ENCODE data around the gene WSCD2. TPM values are rescaled to one million over a fixed set of nuclear protein-coding genes. Genes with fewer than 3 reads are reported as not detected.

WSCD2 gene
- total RNA-seq, 1 donor from 2014 or later, result not detected

GRCh38 chr12:108166505-108166904 is 37.4 kb downstream of the WSCD2 start:
- DNase-seq (ENCODE audit: low read depth), result no peak
- Histone ChIP-seq H3K4me3 (ENCODE audit: low read depth, low read length) (no peak overlapping the region), H3K36me3 (ENCODE audit: control insufficient read depth, insufficient read depth, low read length) (no peaks in the 10 kb centered on the region), H3K27me3 (ENCODE audit: control insufficient read depth, insufficient read depth, low read length) (no peaks in the 10 kb centered on the region)
- no peak for FAIRE-seq
- no peak for TF ChIP-seq CTCF (IDR thresholded peaks at IDR 0.05; ENCODE audit: insufficient read depth, low read length, severe bottlenecking)

GRCh38 chr12:108167974-108168373 is 38.9 kb downstream of the WSCD2 start:
- FAIRE-seq (peak; percentile 13), DNase-seq (ENCODE audit: low read depth) (no peak)
- TF ChIP-seq CTCF (IDR thresholded peaks at IDR 0.05; ENCODE audit: insufficient read depth, low read length, severe bottlenecking), result no peak
- Histone ChIP-seq H3K27me3 (ENCODE audit: control insufficient read depth, insufficient read depth, low read length) (no peaks in the 10 kb centered on the region), H3K36me3 (ENCODE audit: control insufficient read depth, insufficient read depth, low read length) (no peaks in the 10 kb centered on the region), H3K4me3 (ENCODE audit: low read depth, low read length) (no peak overlapping the region)

GRCh38 chr12:108169708-108170107 is 40.6 kb downstream of the WSCD2 start:
- no peaks in the 10 kb centered on the region for H3K27me3 ChIP-seq (ENCODE audit: control insufficient read depth, insufficient read depth, low read length)
- no peaks in the 10 kb centered on the region for H3K36me3 ChIP-seq (ENCODE audit: control insufficient read depth, insufficient read depth, low read length)
- H3K4me3 ChIP-seq (ENCODE audit: low read depth, low read length), result no peak overlapping the region
- no peak for TF ChIP-seq CTCF (IDR thresholded peaks at IDR 0.05; ENCODE audit: insufficient read depth, low read length, severe bottlenecking)
- DNase-seq (ENCODE audit: low read depth) (no peak), FAIRE-seq (peak; percentile 50)

GRCh38 chr12:108170164-108170563 is 41.1 kb downstream of the WSCD2 start:
- H3K36me3 ChIP-seq (ENCODE audit: control insufficient read depth, insufficient read depth, low read length), result no peaks in the 10 kb centered on the region
- no peak for FAIRE-seq
- no peak for TF ChIP-seq CTCF (IDR thresholded peaks at IDR 0.05; ENCODE audit: insufficient read depth, low read length, severe bottlenecking)
- no peaks in the 10 kb centered on the region for H3K27me3 ChIP-seq (ENCODE audit: control insufficient read depth, insufficient read depth, low read length)
- no peak overlapping the region for H3K4me3 ChIP-seq (ENCODE audit: low read depth, low read length)
- no peak for DNase-seq (ENCODE audit: low read depth)

GRCh38 chr12:108172033-108172432 is 42.9 kb downstream of the WSCD2 start:
- DNase-seq (ENCODE audit: low read depth) (no peak), FAIRE-seq (no peak)
- H3K36me3 ChIP-seq (ENCODE audit: control insufficient read depth, insufficient read depth, low read length), result no peaks in the 10 kb centered on the region
- no peak overlapping the region for H3K4me3 ChIP-seq (ENCODE audit: low read depth, low read length)
- H3K27me3 ChIP-seq (ENCODE audit: control insufficient read depth, insufficient read depth, low read length), result no peaks in the 10 kb centered on the region
- no peak for TF ChIP-seq CTCF (IDR thresholded peaks at IDR 0.05; ENCODE audit: insufficient read depth, low read length, severe bottlenecking)

GRCh38 chr12:108173160-108173559 is 44.1 kb downstream of the WSCD2 start:
- Histone ChIP-seq H3K4me3 (ENCODE audit: low read depth, low read length) (no peak overlapping the region), H3K36me3 (ENCODE audit: control insufficient read depth, insufficient read depth, low read length) (no peaks in the 10 kb centered on the region), H3K27me3 (ENCODE audit: control insufficient read depth, insufficient read depth, low read length) (no peaks in the 10 kb centered on the region)
- no peak for DNase-seq (ENCODE audit: low read depth)
- no peak for FAIRE-seq
- TF ChIP-seq CTCF (IDR thresholded peaks at IDR 0.05; ENCODE audit: insufficient read depth, low read length, severe bottlenecking), result no peak

Data from bronchial epithelial cell (primary cell).